Mesenchymal stem cell (in vitro differentiated cells and primary cell): ENCODE measurements around the gene UGT3A2.
"Not testable (repeated sequence)": the region's sequence is repeated elsewhere in the genome, so short reads cannot be mapped to it uniquely, and the experiment has no call there.

Experiments
- DNase-seq: peaks from one replicate; pipeline ENCODE4 v3.0.0-alpha.2; 2013
- H2AFZ ChIP-seq: one replicate; pipeline ENCODE4 v1.6.1; 2013; ENCODE audit warnings: low read depth, mild to moderate bottlenecking, control low read depth, inconsistent platforms, low read length, moderate library complexity
- H2AK5ac ChIP-seq: 2 replicates; pipeline ENCODE4 v1.6.1; 2013; ENCODE audit warnings: low read length, moderate library complexity, mild to moderate bottlenecking, inconsistent platforms; ENCODE audit not compliant: severe bottlenecking
- H2BK120ac ChIP-seq: one replicate; pipeline ENCODE4 v1.6.1; 2013; ENCODE audit warnings: low read depth, mild to moderate bottlenecking, inconsistent platforms, low read length, moderate library complexity
- H2BK12ac ChIP-seq, 2 experiments: one replicate each; pipeline ENCODE4 v1.6.1; 2013; ENCODE audit warnings: inconsistent platforms in 2 of 2, low read length in 2 of 2, mild to moderate bottlenecking in 2 of 2, moderate library complexity in 2 of 2, control low read depth in 1 of 2
- H2BK15ac ChIP-seq: one replicate; pipeline ENCODE4 v1.6.1; 2013; ENCODE audit warnings: mild to moderate bottlenecking, low read depth, inconsistent platforms; ENCODE audit not compliant: poor library complexity, severe bottlenecking
- H2BK5ac ChIP-seq: 2 replicates; pipeline ENCODE4 v1.6.1; 2013; ENCODE audit warnings: low read depth, mild to moderate bottlenecking, low read length, control low read depth, inconsistent platforms; ENCODE audit not compliant: poor library complexity, severe bottlenecking
- H3K14ac ChIP-seq, 2 experiments: one replicate each; pipeline ENCODE4 v1.6.1; 2013; ENCODE audit warnings: inconsistent platforms in 2 of 2, low read length in 2 of 2, control low read depth in 1 of 2, mild to moderate bottlenecking in 1 of 2, moderate library complexity in 1 of 2
- H3K18ac ChIP-seq, 2 experiments: one replicate each; pipeline ENCODE4 v1.6.1; 2013; ENCODE audit warnings: inconsistent platforms in 2 of 2, low read length in 2 of 2, control low read depth in 1 of 2, low read depth in 1 of 2, mild to moderate bottlenecking in 1 of 2
- H3K23ac ChIP-seq, 2 experiments: one replicate each; pipeline ENCODE4 v1.6.1; 2013; ENCODE audit warnings: inconsistent platforms in 2 of 2, low read length in 2 of 2, mild to moderate bottlenecking in 2 of 2, moderate library complexity in 2 of 2, control low read depth in 1 of 2
- H3K27ac ChIP-seq: 2 replicates; pipeline ENCODE4 v1.5.1; 2013; ENCODE audit warnings: mild to moderate bottlenecking, moderate library complexity, low read length, control low read depth, inconsistent platforms; ENCODE audit not compliant: poor library complexity, severe bottlenecking
- H3K27me3 ChIP-seq, 2 experiments: 2 replicates each; pipeline versions ENCODE4 v1.6.1 to v1.7.0; 2013; ENCODE audit warnings: low read length in 2 of 2, mild to moderate bottlenecking in 2 of 2, moderate library complexity in 2 of 2, control low read depth in 1 of 2, inconsistent platforms in 1 of 2; ENCODE audit not compliant: control insufficient read depth in 1 of 2, insufficient read depth in 1 of 2
- H3K36me3 ChIP-seq, 2 experiments: 2 replicates each; pipeline versions ENCODE4 v1.6.1 to v1.7.0; 2013; ENCODE audit warnings: low read length in 2 of 2, control low read depth in 1 of 2, inconsistent platforms in 1 of 2, low read depth in 1 of 2, mild to moderate bottlenecking in 1 of 2; ENCODE audit not compliant: insufficient read depth in 2 of 2, control insufficient read depth in 1 of 2
- H3K4ac ChIP-seq, 2 experiments: one replicate each; pipeline ENCODE4 v1.6.1; 2013; ENCODE audit warnings: inconsistent platforms in 2 of 2, low read length in 2 of 2, mild to moderate bottlenecking in 2 of 2, moderate library complexity in 2 of 2, control low read depth in 1 of 2, low read depth in 1 of 2
- H3K4me1 ChIP-seq: 2 replicates; pipeline ENCODE4 v1.6.1; 2013; ENCODE audit warnings: low read depth, low read length, control low read depth; ENCODE audit not compliant: control insufficient read depth, insufficient read depth
- H3K4me2 ChIP-seq: 2 replicates; pipeline ENCODE4 v1.6.1; 2013; ENCODE audit warnings: low read length, mild to moderate bottlenecking, inconsistent platforms; ENCODE audit not compliant: poor library complexity, severe bottlenecking
- H3K4me3 ChIP-seq, 2 experiments: 2 replicates each; pipeline versions ENCODE4 v1.5.1 to v1.7.0; 2013; ENCODE audit warnings: low read length in 2 of 2, mild to moderate bottlenecking in 2 of 2, control low read depth in 1 of 2, low read depth in 1 of 2; ENCODE audit not compliant: insufficient read depth in 1 of 2
- H3K79me1 ChIP-seq: replicated peaks from 2 replicates; pipeline ENCODE4 v1.6.1; 2013; ENCODE audit warnings: mild to moderate bottlenecking, control low read depth, low read length, inconsistent platforms; ENCODE audit not compliant: poor library complexity, severe bottlenecking
- H3K9ac ChIP-seq: 2 replicates; pipeline ENCODE4 v1.7.0; 2013; ENCODE audit warnings: mild to moderate bottlenecking, low read length, moderate library complexity
- H3K9me3 ChIP-seq: 2 replicates; pipeline ENCODE4 v1.7.0; 2013; ENCODE audit warnings: mild to moderate bottlenecking, low read length; ENCODE audit not compliant: control insufficient read depth
- H4K8ac ChIP-seq: one replicate; pipeline ENCODE4 v1.6.1; 2013; ENCODE audit warnings: inconsistent platforms, mild to moderate bottlenecking, low read length, moderate library complexity
- H4K91ac ChIP-seq: one replicate; pipeline ENCODE4 v1.6.1; 2013; ENCODE audit warnings: mild to moderate bottlenecking, low read length, inconsistent platforms
- WGBS: methylation state at CpG from one replicate; pipeline ENCODE4 v1.1.7; 2013; ENCODE audit warnings: mixed read lengths; 5-methylcytosine and 5-hydroxymethylcytosine counted together

UGT3A2 gene

GRCh38 chr5:36019584-36019983 lies 47.1 kb downstream of the UGT3A2 start:
- 92% methylated on average over 5 of the region's 5 CpGs for WGBS
- H3K14ac ChIP-seq, H3K36me3 ChIP-seq, H3K4me3 ChIP-seq, H3K4ac ChIP-seq, H2AK5ac ChIP-seq, DNase-seq, H2BK12ac ChIP-seq, H3K79me1 ChIP-seq, H4K91ac ChIP-seq, H3K4me2 ChIP-seq, H3K23ac ChIP-seq, H3K27me3 ChIP-seq, H2BK5ac ChIP-seq, H3K4me1 ChIP-seq, H4K8ac ChIP-seq, H2BK120ac ChIP-seq, H3K18ac ChIP-seq, H2AFZ ChIP-seq, H3K9ac ChIP-seq, H3K9me3 ChIP-seq, H3K27ac ChIP-seq, H2BK15ac ChIP-seq: not testable (repeated sequence)

- Histone ChIP-seq H2AK5ac (no peak overlapping the region), H3K27ac (no peak overlapping the region), H3K18ac (no peak overlapping the region), H3K9ac (no peak overlapping the region), H3K36me3 (no peaks in the 10 kb centered on the region), H4K91ac (no peak overlapping the region), H2BK5ac (no peak overlapping the region), H3K79me1 (no peaks in the 10 kb centered on the region), H3K23ac (no peak overlapping the region), H3K4me3 (no peak overlapping the region), H3K4ac (no peak overlapping the region), H3K27me3 (no peaks in the 10 kb centered on the region), H2BK15ac (no peak overlapping the region), H4K8ac (no peak overlapping the region), H3K14ac (no peak overlapping the region), H2BK120ac (no peak overlapping the region), H3K4me2 (no peak overlapping the region), H3K9me3 (peaks cover 9% of the 10 kb centered on the region), H2BK12ac (no peak overlapping the region), H3K4me1 (no peaks in the 10 kb centered on the region), H2AFZ (no peak overlapping the region)
- DNase-seq: no peak
- WGBS: 59% methylated on average over 5 of the region's 5 CpGs
These were observed 49.1 kb downstream of the UGT3A2 start for GRCh38 chr5:36017622-36018021.

GRCh38 chr5:36017004-36017403 lies 49.7 kb downstream of the UGT3A2 start:
- peaks cover 14% of the 10 kb centered on the region for H3K9me3 ChIP-seq
- H2BK5ac ChIP-seq: no peak overlapping the region
- no peaks in the 10 kb centered on the region for H3K36me3 ChIP-seq
- no peaks in the 10 kb centered on the region for H3K4me1 ChIP-seq
- no peak overlapping the region for H3K23ac ChIP-seq
- H3K4ac ChIP-seq: no peak overlapping the region
- no peaks in the 10 kb centered on the region for H3K27me3 ChIP-seq
- H2BK12ac ChIP-seq: no peak overlapping the region
- DNase-seq: no peak
- H2BK15ac ChIP-seq: no peak overlapping the region
- no peak overlapping the region for H2AK5ac ChIP-seq
- H3K14ac ChIP-seq: no peak overlapping the region
- H4K91ac ChIP-seq: no peak overlapping the region
- no peaks in the 10 kb centered on the region for H3K79me1 ChIP-seq
- no peak overlapping the region for H2BK120ac ChIP-seq
- no peak overlapping the region for H3K4me2 ChIP-seq
- no peak overlapping the region for H3K4me3 ChIP-seq
- H4K8ac ChIP-seq: no peak overlapping the region
- no peak overlapping the region for H3K9ac ChIP-seq
- no peak overlapping the region for H2AFZ ChIP-seq
- 64% methylated on average over 1 of the region's 1 CpG for WGBS
- no peak overlapping the region for H3K18ac ChIP-seq
- no peak overlapping the region for H3K27ac ChIP-seq

- no peak overlapping the region for H2AK5ac ChIP-seq
- H2BK5ac ChIP-seq: no peak overlapping the region
- H3K23ac ChIP-seq: no peak overlapping the region
- no peak overlapping the region for H2AFZ ChIP-seq
- H4K91ac ChIP-seq: no peak overlapping the region
- H2BK15ac ChIP-seq: no peak overlapping the region
- no peak overlapping the region for H3K4me3 ChIP-seq
- H3K18ac ChIP-seq: no peak overlapping the region
- H3K14ac ChIP-seq: no peak overlapping the region
- no peak overlapping the region for H3K9ac ChIP-seq
- no peak for DNase-seq
- H3K27me3 ChIP-seq: no peaks in the 10 kb centered on the region
- 58% methylated on average over 2 of the region's 2 CpGs for WGBS
- H3K4me2 ChIP-seq: no peak overlapping the region
- H3K9me3 ChIP-seq: peaks cover 25% of the 10 kb centered on the region
- H2BK12ac ChIP-seq: no peak overlapping the region
- no peak overlapping the region for H2BK120ac ChIP-seq
- no peak overlapping the region for H4K8ac ChIP-seq
- H3K36me3 ChIP-seq: no peaks in the 10 kb centered on the region
- no peak overlapping the region for H3K27ac ChIP-seq
- no peak overlapping the region for H3K4ac ChIP-seq
- H3K79me1 ChIP-seq: no peaks in the 10 kb centered on the region
- no peaks in the 10 kb centered on the region for H3K4me1 ChIP-seq
These were observed 53.5 kb downstream of the UGT3A2 start for GRCh38 chr5:36013182-36013581.
